ENCODE results near the gene ZNF81. TPM values are rescaled to one million over a fixed set of nuclear protein-coding genes. Genes with fewer than 3 reads are reported as not detected.
A peak's percentile ranks its signal among the peaks of the same experiment; 100 is the strongest.
"Not testable (repeated sequence)": the region's sequence is repeated elsewhere in the genome, so short reads cannot be mapped to it uniquely, and the experiment has no call there.

The ZNF81 gene
- total and polyA plus RNA-seq, 2 experiments from 2014 or later = 6.9 to 12.7 TPM

- H3K36me3 ChIP-seq = no peaks in the 10 kb centered on the region
- no peak for DNase-seq (ENCODE audit: low read depth in 1 of 2, low spot score in 1 of 2)
- no peak for TF ChIP-seq CTCF (IDR thresholded peaks at IDR 0.05; ENCODE audit: low read depth, low read length)
- peaks cover 14% of the 10 kb centered on the region for H3K9me3 ChIP-seq (ENCODE audit: low read depth)
- H3K4me3 ChIP-seq = no peak overlapping the region
- no peaks in the 10 kb centered on the region for H3K27me3 ChIP-seq
- H3K4me1 ChIP-seq (ENCODE audit: low read depth) = no peaks in the 10 kb centered on the region
- no peak overlapping the region for H3K27ac ChIP-seq
Measured at GRCh38 chrX:47918274-47918673, 81.6 kb downstream of the ZNF81 start.

DNA sequence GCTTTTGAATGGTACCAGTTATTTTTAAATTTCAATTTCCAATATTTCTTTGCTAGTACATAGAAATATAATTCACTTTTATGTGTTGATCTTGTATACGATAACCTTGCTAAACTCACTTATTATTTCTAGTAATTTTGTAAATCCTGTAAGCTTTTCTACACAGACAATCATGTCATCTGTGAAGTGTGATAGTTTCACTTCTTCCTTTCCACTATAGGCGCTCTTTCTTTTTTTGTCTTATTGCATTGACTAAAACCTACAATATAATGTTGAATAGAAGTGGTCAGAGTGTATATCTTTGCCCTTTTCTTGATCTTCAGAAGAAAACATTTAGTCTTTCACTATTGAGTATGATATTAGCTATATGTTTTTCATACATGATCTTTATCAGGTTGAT lies 90.5 kb downstream of the ZNF81 start:
- TF ChIP-seq CTCF (IDR thresholded peaks at IDR 0.05; ENCODE audit: low read depth, low read length) = no peak
- H3K27me3 ChIP-seq = no peaks in the 10 kb centered on the region
- H3K36me3 ChIP-seq = no peaks in the 10 kb centered on the region
- H3K4me3 ChIP-seq = no peak overlapping the region
- no peak for DNase-seq (ENCODE audit: low read depth in 1 of 2, low spot score in 1 of 2)
- H3K27ac ChIP-seq = no peak overlapping the region
- no peaks in the 10 kb centered on the region for H3K4me1 ChIP-seq (ENCODE audit: low read depth)
- no peaks in the 10 kb centered on the region for H3K9me3 ChIP-seq (ENCODE audit: low read depth)

GRCh38 chrX:47931970-47932369 lies 95.3 kb downstream of the ZNF81 start:
- H3K27ac ChIP-seq; H3K9me3 ChIP-seq (ENCODE audit: low read depth); H3K4me3 ChIP-seq; DNase-seq (ENCODE audit: low read depth in 1 of 2, low spot score in 1 of 2); H3K36me3 ChIP-seq; H3K27me3 ChIP-seq: not testable (repeated sequence)
- H3K4me1 ChIP-seq (ENCODE audit: low read depth) = peaks cover 11% of the 10 kb centered on the region

DNA sequence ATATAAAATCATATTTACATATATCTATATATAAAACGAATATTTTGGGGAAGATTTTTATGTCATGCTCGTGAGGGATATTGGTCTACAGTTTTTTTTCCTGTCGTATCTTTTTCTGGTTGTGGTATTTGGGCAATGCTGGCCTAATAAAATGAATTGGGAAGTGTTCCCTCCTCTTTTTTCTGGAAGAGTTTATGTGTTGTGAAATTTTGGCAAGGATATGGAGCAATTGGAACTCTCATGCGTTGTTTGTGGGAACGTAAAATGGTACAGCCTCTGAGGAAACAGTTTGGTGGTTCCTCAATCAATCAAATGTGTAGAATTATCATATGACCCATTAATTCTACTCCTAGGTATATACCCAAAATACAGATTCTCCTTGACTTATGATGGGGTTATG lies 97.2 kb downstream of the ZNF81 start:
- H3K36me3 ChIP-seq = no peaks in the 10 kb centered on the region
- no peaks in the 10 kb centered on the region for H3K27me3 ChIP-seq
- no peak for TF ChIP-seq CTCF (IDR thresholded peaks at IDR 0.05; ENCODE audit: low read depth, low read length)
- peak in 1 of 2 donors; percentile 30 for DNase-seq (ENCODE audit: low read depth in 1 of 2, low spot score in 1 of 2)
- peaks cover 11% of the 10 kb centered on the region for H3K4me1 ChIP-seq (ENCODE audit: low read depth)
- H3K4me3 ChIP-seq = no peak overlapping the region
- H3K27ac ChIP-seq = no peak overlapping the region
- no peaks in the 10 kb centered on the region for H3K9me3 ChIP-seq (ENCODE audit: low read depth)

GRCh38 chrX:47936224-47936939 lies 99.7 kb downstream of the ZNF81 start:
- H3K4me1 ChIP-seq (ENCODE audit: low read depth) = peaks cover 11% of the 10 kb centered on the region
- no peak for TF ChIP-seq CTCF (IDR thresholded peaks at IDR 0.05; ENCODE audit: low read depth, low read length)
- no peaks in the 10 kb centered on the region for H3K27me3 ChIP-seq
- no peaks in the 10 kb centered on the region for H3K9me3 ChIP-seq (ENCODE audit: low read depth)
- peak; percentile 25 to 49 for DNase-seq (ENCODE audit: low read depth in 1 of 2, low spot score in 1 of 2)
- H3K36me3 ChIP-seq = no peaks in the 10 kb centered on the region
- H3K27ac ChIP-seq = peak overlapping the region; percentile 78
- H3K4me3 ChIP-seq = peak overlapping the region; percentile 6

GRCh38 chrX:47936940-47937317 lies 100.2 kb downstream of the ZNF81 start:
- Histone ChIP-seq H3K27ac (peak overlapping the region; percentile 78), H3K4me3 (no peak overlapping the region), H3K27me3 (no peaks in the 10 kb centered on the region), H3K36me3 (no peaks in the 10 kb centered on the region), H3K4me1 (ENCODE audit: low read depth) (peaks cover 11% of the 10 kb centered on the region), H3K9me3 (ENCODE audit: low read depth) (no peaks in the 10 kb centered on the region)
- no peak for DNase-seq (ENCODE audit: low read depth in 1 of 2, low spot score in 1 of 2)
- no peak for TF ChIP-seq CTCF (IDR thresholded peaks at IDR 0.05; ENCODE audit: low read depth, low read length)

Data from cardiac muscle cell (in vitro differentiated cells and primary cell).